Activated T-helper 2 cell treated with anti-CD3 and anti-CD28 coated beads, Interferon-gamma antibody, Interleukin-2, Interleukin-4, amounts not matched to agents 10 μg/mL and 5 μg/mL and 100 μg/mL, durations not matched to agents 14 hours and 24 hours and 36 hours (primary cell): ENCODE measurements around the gene ZNF624. TPM values are rescaled to one million over a fixed set of nuclear protein-coding genes. Genes with fewer than 3 reads are reported as not detected.

Experiments
- DNase-seq: peaks from one replicate; pipeline ENCODE4 v3.0.0; 2021; ENCODE audit warnings: low spot score
- H3K27ac Mint-ChIP-seq: one replicate; pipeline ENCODE4 v1.8.0; 2021; ENCODE audit warnings: mixed read lengths
- H3K27me3 Mint-ChIP-seq: one replicate; pipeline ENCODE4 v1.8.0; 2021; ENCODE audit warnings: low read depth, mixed read lengths
- H3K36me3 Mint-ChIP-seq: one replicate; pipeline ENCODE4 v1.8.0; 2021; ENCODE audit warnings: low read depth, mixed read lengths
- H3K4me1 Mint-ChIP-seq: one replicate; pipeline ENCODE4 v1.8.0; 2021; ENCODE audit warnings: low read depth, mixed read lengths
- H3K4me3 Mint-ChIP-seq: one replicate; pipeline ENCODE4 v1.8.0; 2021; ENCODE audit warnings: low read depth, mild to moderate bottlenecking, moderate library complexity, mixed read lengths
- H3K9me3 Mint-ChIP-seq: one replicate; pipeline ENCODE4 v1.8.0; 2021; ENCODE audit warnings: mixed read lengths
- intact Hi-C: fragments of 100-400 bp; cut with micrococcal nuclease; formaldehyde crosslinking; loops from one replicate; pipeline ENCODE4 v1.15.1; 2023
- total RNA-seq: library from RNA; stranded (reverse); gene quantifications from 2 replicates; pipeline ENCODE4 v1.2.3, GENCODE V29; 2022

Gene ZNF624
- total RNA-seq, 1 donor from 2014 or later: 4.9 TPM

- Mint-ChIP-seq H3K27me3 (peaks cover 10% of the 10 kb centered on the region), H3K4me1 (peaks cover 11% of the 10 kb centered on the region)
- intact Hi-C loops: loop anchor here (1.0 to 5.0 kb wide), 2 partner anchors 71 to 118 kb away; no protein-coding TSS in a partner anchor
These were observed 743 bp downstream of the ZNF624 start for GRCh38 chr17:16652847-16653366.

DNA sequence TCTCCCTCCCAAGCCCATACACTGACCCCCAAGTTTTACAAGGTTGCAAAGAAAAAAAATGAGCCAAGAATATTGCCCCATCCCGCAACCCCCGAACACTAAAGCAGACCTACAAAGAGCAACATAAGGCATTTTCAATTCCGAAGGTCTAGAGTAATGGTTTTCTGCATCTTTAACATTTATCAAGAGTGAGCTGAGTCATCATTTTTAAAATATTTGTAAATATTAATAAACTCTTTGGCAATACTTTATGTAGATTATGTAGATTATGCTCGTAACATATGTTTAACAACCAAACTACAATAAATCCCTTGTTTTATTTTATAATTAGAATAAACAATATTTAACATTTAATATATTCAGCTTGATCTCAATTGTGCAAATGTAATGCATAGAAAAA is 1.4 kb downstream of the ZNF624 start:
- peaks cover 6% of the 10 kb centered on the region for H3K36me3 Mint-ChIP-seq
- no peaks in the 10 kb centered on the region for H3K9me3 Mint-ChIP-seq
- intact Hi-C loops: loop anchor here (5.0 kb wide), 1 partner anchor 70 kb away; no protein-coding TSS in a partner anchor
- H3K4me3 Mint-ChIP-seq: peak overlapping the region; percentile 24
- H3K27ac Mint-ChIP-seq: no peak overlapping the region
- H3K4me1 Mint-ChIP-seq: peaks cover 11% of the 10 kb centered on the region
- DNase-seq: no peak
- H3K27me3 Mint-ChIP-seq: peaks cover 8% of the 10 kb centered on the region

More at GRCh38 chr17:16652847-16653366, 743 bp downstream of the ZNF624 start:
- H3K9me3 Mint-ChIP-seq: no peaks in the 10 kb centered on the region
- peaks cover 6% of the 10 kb centered on the region for H3K36me3 Mint-ChIP-seq
- no peak for DNase-seq
- peak overlapping the region; percentile 31 for H3K27ac Mint-ChIP-seq
- H3K4me3 Mint-ChIP-seq: peak overlapping the region; percentile 86

- peaks cover 6% of the 10 kb centered on the region for H3K27me3 Mint-ChIP-seq
- peaks cover 10% of the 10 kb centered on the region for H3K36me3 Mint-ChIP-seq
- no peak overlapping the region for H3K4me3 Mint-ChIP-seq
- no peak overlapping the region for H3K27ac Mint-ChIP-seq
- DNase-seq: no peak
- H3K9me3 Mint-ChIP-seq: no peaks in the 10 kb centered on the region
- peaks cover 11% of the 10 kb centered on the region for H3K4me1 Mint-ChIP-seq
- intact Hi-C loops: no loop called here
These were observed 4.1 kb downstream of the ZNF624 start for GRCh38 chr17:16649585-16649984.

DNA sequence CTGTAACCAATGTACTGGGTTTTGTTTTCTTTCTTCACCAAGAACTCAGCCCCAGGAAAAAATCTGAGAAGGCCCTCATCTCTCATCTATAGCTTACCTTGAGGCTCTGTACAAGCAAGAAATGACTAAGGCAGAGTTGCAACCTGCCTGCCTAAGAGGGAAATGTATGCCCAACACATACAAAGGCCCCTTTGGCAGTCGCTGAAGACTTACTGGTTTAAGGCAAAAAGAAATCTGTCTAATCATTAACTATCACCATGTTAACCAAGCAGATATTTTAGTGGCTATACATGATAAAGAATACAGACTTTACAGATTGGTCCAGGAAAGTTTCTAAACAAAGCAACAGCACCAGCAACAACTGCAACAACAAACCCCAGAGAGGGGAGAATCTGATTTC is 14.2 kb downstream of the ZNF624 start:
- no peak overlapping the region for H3K27ac Mint-ChIP-seq
- no peak overlapping the region for H3K4me3 Mint-ChIP-seq
- intact Hi-C loops: no loop called here
- no peaks in the 10 kb centered on the region for H3K4me1 Mint-ChIP-seq
- H3K36me3 Mint-ChIP-seq: peaks cover 30% of the 10 kb centered on the region
- peaks cover 45% of the 10 kb centered on the region for H3K9me3 Mint-ChIP-seq
- H3K27me3 Mint-ChIP-seq: no peaks in the 10 kb centered on the region
- DNase-seq: no peak

- Mint-ChIP-seq H3K9me3 (peaks cover 74% of the 10 kb centered on the region), H3K4me3 (no peak overlapping the region)
These were observed 30.4 kb downstream of the ZNF624 start for GRCh38 chr17:16623282-16623681.

DNA sequence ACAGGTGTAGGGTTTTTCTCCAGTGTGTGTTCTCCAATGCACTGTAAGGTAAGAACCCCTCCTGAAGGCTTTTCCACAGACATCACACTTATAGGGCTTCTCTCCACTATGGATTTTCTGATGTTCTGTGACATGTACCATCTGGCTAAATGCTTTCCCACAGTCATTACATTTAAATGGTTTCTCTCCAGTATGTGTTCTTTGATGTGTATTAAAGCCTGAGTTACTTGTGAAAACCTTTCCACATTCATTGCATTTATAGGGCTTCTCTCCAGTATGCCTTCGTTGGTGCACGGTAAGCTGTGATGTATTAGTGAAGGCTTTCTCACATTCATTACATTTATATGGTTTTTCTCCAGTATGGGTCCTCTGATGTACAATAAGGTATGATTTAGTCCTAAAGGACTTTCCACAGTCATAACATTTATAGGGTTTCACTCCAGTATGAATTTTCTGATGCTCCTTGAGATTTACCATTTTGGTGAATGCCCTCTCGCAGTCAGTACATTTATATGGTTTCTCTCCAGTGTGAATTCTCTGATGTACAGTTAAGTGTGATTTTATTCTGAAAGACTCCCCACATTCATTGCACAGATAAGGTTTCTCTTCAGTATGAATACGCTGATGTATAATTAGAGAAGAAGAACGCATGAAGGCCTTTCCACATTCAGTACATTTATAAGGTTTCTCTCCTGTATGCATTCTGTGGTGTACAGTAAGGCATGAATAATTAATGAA is 30.9 kb downstream of the ZNF624 start:
- H3K9me3 Mint-ChIP-seq: peaks cover 71% of the 10 kb centered on the region
- H3K27me3 Mint-ChIP-seq: no peaks in the 10 kb centered on the region
- DNase-seq: no peak
- H3K4me1 Mint-ChIP-seq: no peaks in the 10 kb centered on the region
- intact Hi-C loops: no loop called here
- H3K27ac Mint-ChIP-seq: no peak overlapping the region
- H3K4me3 Mint-ChIP-seq: no peak overlapping the region
- peaks cover 43% of the 10 kb centered on the region for H3K36me3 Mint-ChIP-seq

More at GRCh38 chr17:16623282-16623681, 30.4 kb downstream of the ZNF624 start:
- DNase-seq: no peak
- H3K27me3 Mint-ChIP-seq: no peaks in the 10 kb centered on the region
- no peaks in the 10 kb centered on the region for H3K4me1 Mint-ChIP-seq
- no peak overlapping the region for H3K27ac Mint-ChIP-seq
- peaks cover 46% of the 10 kb centered on the region for H3K36me3 Mint-ChIP-seq
- intact Hi-C loops: no loop called here

- intact Hi-C loops: no loop called here
- no peak for DNase-seq
- H3K4me3 Mint-ChIP-seq: no peak overlapping the region
- H3K27me3 Mint-ChIP-seq: no peaks in the 10 kb centered on the region
- H3K27ac Mint-ChIP-seq: no peak overlapping the region
- H3K9me3 Mint-ChIP-seq: peaks cover 73% of the 10 kb centered on the region
- H3K36me3 Mint-ChIP-seq: peaks cover 8% of the 10 kb centered on the region
- no peaks in the 10 kb centered on the region for H3K4me1 Mint-ChIP-seq
These were observed 36.1 kb downstream of the ZNF624 start for GRCh38 chr17:16617481-16618060.

GRCh38 chr17:16599537-16599936 is 54.1 kb downstream of the ZNF624 start:
- intact Hi-C loops: no loop called here

DNA sequence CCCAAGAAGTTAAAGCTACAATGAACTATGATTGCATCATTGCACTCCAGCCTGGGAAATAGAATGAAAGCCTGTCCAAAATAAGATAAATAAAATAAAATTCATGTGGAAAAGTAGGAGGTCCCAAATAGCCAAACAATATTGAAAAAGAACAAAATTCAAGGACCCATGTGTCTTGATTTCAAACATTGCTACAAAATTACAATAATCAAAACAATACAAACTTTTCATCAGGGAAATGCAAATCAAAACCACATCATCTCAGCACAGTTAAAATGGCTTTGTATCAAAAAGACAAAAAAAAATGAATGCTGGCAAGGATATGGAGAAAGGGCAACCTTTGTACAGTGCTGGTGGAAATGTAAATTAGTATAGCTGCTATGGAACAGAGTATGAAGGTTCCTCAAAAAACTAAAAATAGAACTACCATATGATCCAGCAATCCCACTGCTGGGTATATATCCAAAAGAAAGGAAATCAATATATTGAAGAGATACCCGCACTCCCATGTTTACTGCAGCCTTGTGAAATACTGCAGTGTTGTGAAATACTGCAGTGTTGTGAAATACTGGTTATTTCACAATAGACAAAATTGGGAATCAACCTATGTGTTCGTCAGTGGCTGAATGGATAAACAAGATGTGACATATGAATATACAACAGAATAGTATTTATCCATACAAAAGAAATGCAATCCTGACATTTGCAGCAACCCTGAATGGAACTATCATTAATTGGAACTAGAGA is 60.1 kb downstream of the ZNF624 start:
- H3K36me3 Mint-ChIP-seq: no peaks in the 10 kb centered on the region
- no peak for DNase-seq
- no peaks in the 10 kb centered on the region for H3K4me1 Mint-ChIP-seq
- H3K27ac Mint-ChIP-seq: no peak overlapping the region
- intact Hi-C loops: no loop called here
- no peaks in the 10 kb centered on the region for H3K9me3 Mint-ChIP-seq
- H3K4me3 Mint-ChIP-seq: no peak overlapping the region
- peaks cover 23% of the 10 kb centered on the region for H3K27me3 Mint-ChIP-seq

More at GRCh38 chr17:16599537-16599936, 54.1 kb downstream of the ZNF624 start:
- Mint-ChIP-seq H3K4me1 (no peaks in the 10 kb centered on the region), H3K27me3 (peaks cover 1% of the 10 kb centered on the region), H3K9me3 (peaks cover 9% of the 10 kb centered on the region), H3K36me3 (no peaks in the 10 kb centered on the region), H3K27ac (no peak overlapping the region), H3K4me3 (no peak overlapping the region)
- no peak for DNase-seq

DNA sequence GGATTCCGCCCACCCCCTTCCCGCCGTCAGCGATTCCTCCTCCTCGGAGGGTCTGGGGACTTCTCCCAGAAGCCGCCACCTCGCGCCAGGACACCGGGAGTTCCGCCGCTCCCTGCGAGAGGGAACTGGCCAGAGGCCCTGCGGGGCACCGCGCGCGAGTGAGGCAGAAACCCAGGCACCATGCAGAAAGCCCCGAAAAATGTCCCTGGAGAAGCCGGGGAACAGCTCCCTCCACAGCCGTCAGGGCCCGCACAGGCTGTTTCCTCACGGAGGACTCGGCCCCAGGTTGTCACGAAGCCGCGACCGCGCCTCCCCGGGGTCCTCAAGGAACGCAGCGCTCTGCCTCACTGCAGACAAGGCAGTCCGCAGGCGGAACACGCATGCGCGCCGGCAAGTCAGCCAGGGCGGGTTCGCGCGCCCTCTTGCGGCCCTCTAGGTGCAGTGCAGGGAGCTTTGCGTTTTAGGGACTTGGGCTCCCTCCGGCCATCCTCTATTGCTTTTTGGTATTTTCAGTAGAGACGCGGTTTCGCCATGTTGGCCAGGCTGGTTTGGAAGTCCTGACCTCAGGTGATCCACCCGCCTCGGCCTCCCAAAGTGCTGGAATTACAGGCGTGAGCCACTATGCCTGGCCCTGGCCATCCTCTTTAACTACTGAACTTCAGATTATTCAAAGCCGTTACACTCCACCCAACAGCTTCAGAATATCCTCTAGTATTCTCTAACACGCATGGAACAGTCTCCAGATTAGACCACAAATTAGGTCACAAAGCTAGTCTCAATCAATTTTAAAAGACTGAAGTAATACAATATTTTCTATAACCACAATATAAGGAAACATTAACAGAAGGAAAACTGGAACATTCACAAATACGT is 64.3 kb downstream of the ZNF624 start:
- peaks cover 49% of the 10 kb centered on the region for H3K27me3 Mint-ChIP-seq
- intact Hi-C loops: loop anchor here (1.0 kb wide), 1 partner anchor 52 kb away; no protein-coding TSS in a partner anchor
- no peaks in the 10 kb centered on the region for H3K36me3 Mint-ChIP-seq
- peak; percentile 87 for DNase-seq
- peaks cover 5% of the 10 kb centered on the region for H3K4me1 Mint-ChIP-seq
- peak overlapping the region; percentile 66 for H3K4me3 Mint-ChIP-seq
- H3K9me3 Mint-ChIP-seq: no peaks in the 10 kb centered on the region
- no peak overlapping the region for H3K27ac Mint-ChIP-seq

DNA sequence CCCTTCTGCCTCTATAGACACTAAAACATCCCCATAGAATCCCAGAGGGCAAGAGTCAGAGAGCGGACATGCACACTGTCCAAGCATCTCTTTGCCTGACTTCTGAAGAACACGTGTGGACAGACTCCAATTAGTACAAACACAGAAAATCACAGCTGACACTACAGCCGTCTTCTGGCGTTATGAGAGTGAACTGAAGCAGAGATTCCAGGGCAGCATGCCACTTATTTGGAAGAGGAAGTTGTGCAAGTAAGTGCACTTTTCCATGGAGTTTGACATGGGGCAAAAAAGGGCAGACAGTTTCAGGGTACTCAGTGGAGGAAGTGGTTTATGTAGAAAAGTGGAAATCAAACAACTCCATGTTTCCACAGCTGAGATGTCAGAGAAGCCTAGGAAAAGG is 67.9 kb downstream of the ZNF624 start:
- Mint-ChIP-seq H3K36me3 (no peaks in the 10 kb centered on the region), H3K4me1 (peaks cover 12% of the 10 kb centered on the region), H3K9me3 (peaks cover 4% of the 10 kb centered on the region), H3K27me3 (peaks cover 43% of the 10 kb centered on the region), H3K27ac (no peak overlapping the region), H3K4me3 (no peak overlapping the region)
- no peak for DNase-seq
- intact Hi-C loops: loop anchor here (2.0 kb wide), 1 partner anchor 17 kb away; the partner anchor contains the start of gene ZNF287
